ENCODE results near the gene ZNF836.

ZNF836 gene

GRCh38 chr19:52188822-52189734 lies 17.7 kb upstream of the ZNF836 start:
- H3K4me1 ChIP-seq (ENCODE audit: control insufficient read depth, insufficient read depth, low read length, poor library complexity, severe bottlenecking) = peaks cover 4% of the 10 kb centered on the region
- H3K9me3 ChIP-seq (ENCODE audit: control insufficient read depth, low read length) = no peaks in the 10 kb centered on the region
- H3K36me3 ChIP-seq (ENCODE audit: control insufficient read depth, insufficient read depth, low read length) = peaks cover 28% of the 10 kb centered on the region
- H3K4me3 ChIP-seq (ENCODE audit: extremely low read depth, insufficient read depth, low read length, poor library complexity, severe bottlenecking) = peak overlapping the region; percentile 41
- H3K27ac ChIP-seq (ENCODE audit: low read depth, low read length, severe bottlenecking) = peak overlapping the region; percentile 71
- WGBS, 2 experiments (ENCODE audit: insufficient coverage in 2 of 2) = 14 to 17% methylated on average over 17 to 18 of the region's 32 CpGs

DNA sequence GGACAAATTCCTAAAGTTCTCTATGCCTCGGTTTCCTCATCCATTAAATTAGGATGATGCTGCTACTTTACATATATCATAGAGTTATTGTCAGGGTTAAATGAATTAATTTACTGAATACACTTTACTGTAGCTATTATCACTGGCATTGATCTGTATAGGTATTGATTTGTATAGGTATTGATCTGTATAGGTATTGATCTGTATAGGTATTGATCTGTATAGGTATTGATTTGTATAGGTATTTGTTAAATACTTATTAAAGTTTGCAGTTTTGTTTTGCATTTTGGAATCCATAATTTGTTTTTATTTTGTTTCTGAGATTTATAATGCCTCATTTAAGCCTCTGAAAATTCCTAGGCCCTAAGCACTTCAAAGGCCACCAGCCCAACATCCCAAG lies 16.0 kb upstream of the ZNF836 start:
- Histone ChIP-seq H3K4me3 (ENCODE audit: extremely low read depth, insufficient read depth, low read length, poor library complexity, severe bottlenecking) (no peak overlapping the region), H3K4me1 (ENCODE audit: control insufficient read depth, insufficient read depth, low read length, poor library complexity, severe bottlenecking) (peaks cover 4% of the 10 kb centered on the region), H3K9me3 (ENCODE audit: control insufficient read depth, low read length) (no peaks in the 10 kb centered on the region), H3K27ac (ENCODE audit: low read depth, low read length, severe bottlenecking) (no peak overlapping the region), H3K36me3 (ENCODE audit: control insufficient read depth, insufficient read depth, low read length) (peaks cover 13% of the 10 kb centered on the region)
- no CpG with 5 or more reads among the region's 1 CpG for WGBS, 2 experiments (ENCODE audit: insufficient coverage in 2 of 2)

DNA sequence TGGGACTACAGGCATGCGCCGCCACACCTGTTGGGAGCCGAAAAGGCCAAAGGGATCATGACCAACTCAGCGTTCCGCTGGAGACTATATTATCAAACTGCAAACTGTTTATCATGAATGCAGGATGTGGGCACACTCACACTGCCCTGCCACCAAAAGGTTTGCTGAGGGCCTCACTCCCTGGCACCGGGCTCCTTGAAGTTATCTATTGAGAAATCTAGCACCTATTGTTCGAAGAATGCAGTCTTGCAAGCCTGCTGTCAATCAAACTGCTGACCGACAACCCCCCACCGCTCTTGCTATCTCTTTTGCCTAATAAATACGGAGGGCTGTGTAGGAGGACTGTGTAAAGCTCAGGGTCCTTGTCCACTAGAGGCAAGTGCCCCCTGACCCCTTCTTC lies 5.2 kb upstream of the ZNF836 start:
- H3K9me3 ChIP-seq (ENCODE audit: control insufficient read depth, low read length) = peaks cover 8% of the 10 kb centered on the region
- WGBS, 2 experiments (ENCODE audit: insufficient coverage in 2 of 2) = 73 to 82% methylated on average over 9 to 10 of the region's 10 CpGs
- no peaks in the 10 kb centered on the region for H3K4me1 ChIP-seq (ENCODE audit: control insufficient read depth, insufficient read depth, low read length, poor library complexity, severe bottlenecking)
- H3K27ac ChIP-seq (ENCODE audit: low read depth, low read length, severe bottlenecking) = no peak overlapping the region
- H3K4me3 ChIP-seq (ENCODE audit: extremely low read depth, insufficient read depth, low read length, poor library complexity, severe bottlenecking) = no peak overlapping the region
- H3K36me3 ChIP-seq (ENCODE audit: control insufficient read depth, insufficient read depth, low read length) = no peaks in the 10 kb centered on the region

- peaks cover 10% of the 10 kb centered on the region for H3K36me3 ChIP-seq (ENCODE audit: control insufficient read depth, insufficient read depth, low read length)
- H3K9me3 ChIP-seq (ENCODE audit: control insufficient read depth, low read length) = peaks cover 8% of the 10 kb centered on the region
- H3K27ac ChIP-seq (ENCODE audit: low read depth, low read length, severe bottlenecking) = no peak overlapping the region
- no peak overlapping the region for H3K4me3 ChIP-seq (ENCODE audit: extremely low read depth, insufficient read depth, low read length, poor library complexity, severe bottlenecking)
- WGBS, 2 experiments (ENCODE audit: insufficient coverage in 2 of 2) = 83% methylated on average over 1 of the region's 1 CpG
- no peaks in the 10 kb centered on the region for H3K4me1 ChIP-seq (ENCODE audit: control insufficient read depth, insufficient read depth, low read length, poor library complexity, severe bottlenecking)
Measured at GRCh38 chr19:52172347-52172746, 926 bp upstream of the ZNF836 start.

DNA sequence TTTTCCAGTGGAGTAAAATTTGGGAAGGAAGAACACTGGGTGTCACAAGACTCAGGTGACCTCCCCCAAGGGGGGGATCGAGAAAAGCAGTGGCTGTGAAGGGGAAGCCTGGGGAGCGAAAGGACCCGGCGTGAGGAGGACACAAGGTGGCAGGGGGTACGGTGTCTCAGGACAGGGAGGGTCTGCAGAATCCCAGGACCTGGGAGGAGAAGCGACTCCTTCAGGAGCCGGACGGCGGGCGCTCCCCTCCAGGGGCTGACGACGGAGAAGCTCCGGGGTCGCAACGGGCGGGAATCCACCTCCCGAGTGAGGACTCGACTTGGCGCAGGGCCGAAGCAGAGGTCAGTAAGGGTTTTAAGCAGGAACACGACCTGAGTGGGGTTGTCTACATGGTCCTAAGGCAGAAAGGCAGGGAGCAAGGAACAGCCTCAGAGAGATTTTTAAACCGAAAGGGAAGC lies 529 bp downstream of the ZNF836 start:
- Histone ChIP-seq H3K4me1 (ENCODE audit: control insufficient read depth, insufficient read depth, low read length, poor library complexity, severe bottlenecking) (no peaks in the 10 kb centered on the region), H3K9me3 (ENCODE audit: control insufficient read depth, low read length) (peaks cover 8% of the 10 kb centered on the region), H3K27ac (ENCODE audit: low read depth, low read length, severe bottlenecking) (no peak overlapping the region), H3K4me3 (ENCODE audit: extremely low read depth, insufficient read depth, low read length, poor library complexity, severe bottlenecking) (peak overlapping the region; percentile 73), H3K36me3 (ENCODE audit: control insufficient read depth, insufficient read depth, low read length) (peaks cover 19% of the 10 kb centered on the region)
- WGBS, 2 experiments (ENCODE audit: insufficient coverage in 2 of 2) = 0 to 2% methylated on average over 17 to 22 of the region's 22 CpGs

DNA sequence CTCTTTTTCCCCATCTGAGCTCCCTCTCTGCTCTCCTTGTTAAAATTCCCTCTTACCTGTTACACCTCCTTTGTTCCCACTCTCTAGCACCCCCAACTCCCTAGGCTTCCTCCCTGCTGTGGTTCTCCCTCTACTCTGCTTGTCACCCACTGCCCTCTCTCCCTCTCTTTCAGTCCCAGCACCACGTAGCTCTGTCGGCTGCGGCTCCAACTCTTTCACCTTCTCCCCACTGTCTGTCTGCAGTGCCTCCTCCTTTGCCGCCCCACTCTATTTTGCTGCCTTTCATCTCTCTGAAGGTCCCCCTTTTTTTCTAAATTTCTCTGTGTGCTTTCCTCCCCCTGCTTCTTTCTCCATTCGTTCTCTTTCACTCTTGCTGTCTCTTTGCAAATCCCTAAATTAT lies 1.1 kb downstream of the ZNF836 start:
- Histone ChIP-seq H3K4me1 (ENCODE audit: control insufficient read depth, insufficient read depth, low read length, poor library complexity, severe bottlenecking) (no peaks in the 10 kb centered on the region), H3K36me3 (ENCODE audit: control insufficient read depth, insufficient read depth, low read length) (peaks cover 21% of the 10 kb centered on the region), H3K9me3 (ENCODE audit: control insufficient read depth, low read length) (peaks cover 8% of the 10 kb centered on the region), H3K27ac (ENCODE audit: low read depth, low read length, severe bottlenecking) (no peak overlapping the region), H3K4me3 (ENCODE audit: extremely low read depth, insufficient read depth, low read length, poor library complexity, severe bottlenecking) (peak overlapping the region; percentile 73)
- 22 to 25% methylated on average over 5 of the region's 5 CpGs for WGBS, 2 experiments (ENCODE audit: insufficient coverage in 2 of 2)

DNA sequence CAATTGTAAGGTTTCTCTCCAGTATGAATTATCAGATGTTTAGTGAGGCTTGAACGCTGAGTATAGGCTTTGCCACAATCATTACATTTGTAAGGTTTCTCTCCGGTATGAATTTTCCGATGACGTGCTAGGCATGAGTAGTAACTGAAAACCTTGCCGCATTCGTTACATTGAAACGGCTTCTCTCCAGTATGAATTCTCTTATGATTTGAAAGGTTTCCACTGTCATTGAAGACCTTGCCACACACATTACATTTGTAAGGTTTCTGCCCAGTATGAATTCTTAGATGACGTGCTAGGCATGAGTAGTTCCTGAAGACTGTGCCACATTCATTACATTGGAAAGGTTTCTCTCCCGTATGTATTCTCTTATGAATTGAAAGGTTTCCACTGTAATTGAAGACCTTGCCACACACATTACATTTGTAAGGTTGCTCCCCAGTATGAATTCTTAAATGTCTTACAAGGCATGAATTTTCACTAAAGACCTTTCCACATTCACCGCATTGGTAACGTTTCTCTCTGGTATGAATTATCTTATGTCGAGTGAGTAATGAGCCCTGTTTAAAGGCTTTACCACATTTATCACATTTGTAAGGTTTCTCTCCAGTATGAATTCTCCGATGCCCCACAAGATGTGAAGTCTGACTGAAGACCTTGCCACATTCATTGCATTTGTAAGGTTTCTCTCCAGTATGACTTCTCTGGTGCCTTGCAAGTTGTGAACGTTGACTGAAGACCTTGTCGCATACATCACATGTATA lies 15.6 kb downstream of the ZNF836 start:
- WGBS, 2 experiments (ENCODE audit: insufficient coverage in 2 of 2) = 95% methylated on average over 7 to 11 of the region's 15 CpGs
- H3K9me3 ChIP-seq (ENCODE audit: control insufficient read depth, low read length) = peaks cover 63% of the 10 kb centered on the region
- H3K4me1 ChIP-seq (ENCODE audit: control insufficient read depth, insufficient read depth, low read length, poor library complexity, severe bottlenecking) = no peaks in the 10 kb centered on the region
- H3K36me3 ChIP-seq (ENCODE audit: control insufficient read depth, insufficient read depth, low read length) = peaks cover 30% of the 10 kb centered on the region
- H3K27ac ChIP-seq (ENCODE audit: low read depth, low read length, severe bottlenecking) = no peak overlapping the region
- H3K4me3 ChIP-seq (ENCODE audit: extremely low read depth, insufficient read depth, low read length, poor library complexity, severe bottlenecking) = no peak overlapping the region

- no peaks in the 10 kb centered on the region for H3K36me3 ChIP-seq (ENCODE audit: control insufficient read depth, insufficient read depth, low read length)
- H3K4me1 ChIP-seq (ENCODE audit: control insufficient read depth, insufficient read depth, low read length, poor library complexity, severe bottlenecking) = no peaks in the 10 kb centered on the region
- H3K9me3 ChIP-seq (ENCODE audit: control insufficient read depth, low read length) = peaks cover 35% of the 10 kb centered on the region
- no peak overlapping the region for H3K4me3 ChIP-seq (ENCODE audit: extremely low read depth, insufficient read depth, low read length, poor library complexity, severe bottlenecking)
- no peak overlapping the region for H3K27ac ChIP-seq (ENCODE audit: low read depth, low read length, severe bottlenecking)
Measured at GRCh38 chr19:52148256-52148655, 23.2 kb downstream of the ZNF836 start.

- H3K4me3 ChIP-seq (ENCODE audit: extremely low read depth, insufficient read depth, low read length, poor library complexity, severe bottlenecking) = no peak overlapping the region
- H3K27ac ChIP-seq (ENCODE audit: low read depth, low read length, severe bottlenecking) = no peak overlapping the region
- WGBS, 2 experiments (ENCODE audit: insufficient coverage in 2 of 2) = 67 to 89% methylated on average over 1 to 2 of the region's 3 CpGs
- no peaks in the 10 kb centered on the region for H3K4me1 ChIP-seq (ENCODE audit: control insufficient read depth, insufficient read depth, low read length, poor library complexity, severe bottlenecking)
- peaks cover 5% of the 10 kb centered on the region for H3K36me3 ChIP-seq (ENCODE audit: control insufficient read depth, insufficient read depth, low read length)
- H3K9me3 ChIP-seq (ENCODE audit: control insufficient read depth, low read length) = peaks cover 37% of the 10 kb centered on the region
Measured at GRCh38 chr19:52142001-52142595, 29.3 kb downstream of the ZNF836 start.

- no peaks in the 10 kb centered on the region for H3K4me1 ChIP-seq (ENCODE audit: control insufficient read depth, insufficient read depth, low read length, poor library complexity, severe bottlenecking)
- WGBS, 2 experiments (ENCODE audit: insufficient coverage in 2 of 2) = no CpG with 5 or more reads among the region's 2 CpGs
- H3K36me3 ChIP-seq (ENCODE audit: control insufficient read depth, insufficient read depth, low read length) = peaks cover 14% of the 10 kb centered on the region
- H3K9me3 ChIP-seq (ENCODE audit: control insufficient read depth, low read length) = peaks cover 35% of the 10 kb centered on the region
- H3K27ac ChIP-seq (ENCODE audit: low read depth, low read length, severe bottlenecking) = no peak overlapping the region
- no peak overlapping the region for H3K4me3 ChIP-seq (ENCODE audit: extremely low read depth, insufficient read depth, low read length, poor library complexity, severe bottlenecking)
Measured at GRCh38 chr19:52141203-52141602, 30.2 kb downstream of the ZNF836 start.

Measured in mesodermal cell (in vitro differentiated cells).